OCI-M2 (cell line): ENCODE results near the gene TNFRSF14.
"Not testable (repeated sequence)": the region's sequence is repeated elsewhere in the genome, so short reads cannot be mapped to it uniquely, and the experiment has no call there.

Source experiments
- DNase-seq: peaks from one replicate; lab custom pipeline; 2025; ENCODE audit not compliant: unreplicated experiment; lab: John Stamatoyannopoulos, UW

TNFRSF14 gene

GRCh38 chr1:2553076-2553475 is 3.1 kb upstream of the TNFRSF14 start:
- DNase-seq = not testable (repeated sequence)

GRCh38 chr1:2553871-2554620 is 2.1 kb upstream of the TNFRSF14 start:
- DNase-seq = no peak

- DNase-seq = no peak
Measured at GRCh38 chr1:2554621-2555387, 1.4 kb upstream of the TNFRSF14 start.

- no peak for DNase-seq
Measured at GRCh38 chr1:2555634-2556276, 416 bp upstream of the TNFRSF14 start.

- DNase-seq = no peak
Measured at GRCh38 chr1:2556678-2557481, 709 bp downstream of the TNFRSF14 start.

GRCh38 chr1:2557482-2558400 is 1.6 kb downstream of the TNFRSF14 start:
- DNase-seq = no peak

GRCh38 chr1:2558420-2558819 is 2.2 kb downstream of the TNFRSF14 start:
- DNase-seq = no peak

- DNase-seq = no peak
Measured at GRCh38 chr1:2558861-2559260, 2.7 kb downstream of the TNFRSF14 start.

- no peak for DNase-seq
Measured at GRCh38 chr1:2559509-2560298, 3.5 kb downstream of the TNFRSF14 start.

GRCh38 chr1:2560299-2561073 is 4.3 kb downstream of the TNFRSF14 start:
- DNase-seq = no peak

- DNase-seq = no peak
Measured at GRCh38 chr1:2561446-2561845, 5.3 kb downstream of the TNFRSF14 start.

- no peak for DNase-seq
Measured at GRCh38 chr1:2561898-2562895, 6.0 kb downstream of the TNFRSF14 start.

- no peak for DNase-seq
Measured at GRCh38 chr1:2563205-2563604, 7.0 kb downstream of the TNFRSF14 start.

- no peak for DNase-seq
Measured at GRCh38 chr1:2564006-2564814, 8.0 kb downstream of the TNFRSF14 start.

- DNase-seq = no peak
Measured at GRCh38 chr1:2564815-2565374, 8.7 kb downstream of the TNFRSF14 start.
